Spleen (tissue), 7 donors: Measurements from ENCODE around the gene FBXW10.
"Not testable (repeated sequence)": the region's sequence is repeated elsewhere in the genome, so short reads cannot be mapped to it uniquely, and the experiment has no call there.

Source experiments
- CTCF ChIP-seq, 11 experiments: fragments of 200-600 bp in 7 of 11; fragments of 450-650 bp in 4 of 11; sonication (generic) in 4 of 11; IDR thresholded peaks in 8 of 11; conservative IDR thresholded peaks in 3 of 11; 1 replicate in 7 of 11; 2 replicates in 4 of 11; pipeline versions ENCODE4 v1.4.0 to v1.8.0; 2016 to 2021; ENCODE audit warnings: antibody characterized with exemption in 11 of 11, inconsistent platforms in 4 of 11, mild to moderate bottlenecking in 1 of 11
- POLR2A ChIP-seq, 3 donors: fragments of 450-650 bp; IDR thresholded peaks; one replicate each; pipeline ENCODE4 v1.5.1; 2017; ENCODE audit warnings: antibody characterized with exemption in 3 of 3, mild to moderate bottlenecking in 1 of 3
- POLR2AphosphoS5 ChIP-seq, 3 donors: sonication (generic); formaldehyde crosslinking; IDR thresholded peaks; one replicate each; pipeline ENCODE4 v1.5.1; 2017; ENCODE audit warnings: antibody characterized with exemption in 3 of 3
- donor health status: DM: no; HTN: no; CAD: no; lungs with moderate emphysema.
- donor health status: DM: no; HTN: no; CAD: no.
- donor health status: DM: no; HTN: no; CAD: no.

GRCh38 chr17:18755969-18756368 lies 12.1 kb downstream of the FBXW10 start:
- TF ChIP-seq CTCF (IDR thresholded peaks at IDR 0.05 in 8 of 11, conservative IDR thresholded peaks at IDR 0.05 in 3 of 11); POLR2A (IDR thresholded peaks at IDR 0.05); POLR2AphosphoS5 (IDR thresholded peaks at IDR 0.05): not testable (repeated sequence)
